Measurements from ENCODE around the gene MFAP4.

MFAP4 gene

DNA sequence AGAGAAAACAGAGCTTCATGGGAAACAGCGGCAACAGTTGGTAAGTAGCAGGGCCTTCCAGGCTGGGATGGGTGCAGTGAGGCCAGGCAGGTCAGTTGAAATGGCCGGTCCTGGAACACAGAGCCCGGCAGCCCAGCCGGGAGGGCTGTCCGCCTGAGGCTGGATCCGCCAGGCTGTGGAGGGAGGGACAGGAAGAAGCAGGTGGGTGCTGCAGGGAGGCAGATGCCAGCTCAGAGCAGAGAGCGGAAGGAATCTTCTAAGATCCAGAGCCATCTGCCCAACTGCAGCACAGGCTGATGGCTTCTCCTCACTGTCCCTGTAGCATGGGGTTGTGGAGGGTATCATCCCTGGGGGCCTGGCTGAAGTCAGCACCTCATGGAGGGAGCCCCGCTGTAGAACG, 24.6 kb upstream of the MFAP4 start:
- TF ChIP-seq GABPA (IDR thresholded peaks at IDR 0.05; ENCODE audit: low read depth), result no peak
- no peak for TF ChIP-seq CTCF (IDR thresholded peaks at IDR 0.05; ENCODE audit: insufficient read depth, low read length)
- TF ChIP-seq REST (IDR thresholded peaks at IDR 0.05; ENCODE audit: insufficient replicate concordance, low read depth), result no peak
- TF ChIP-seq SPI1 (IDR thresholded peaks at IDR 0.05; ENCODE audit: borderline replicate concordance, low read depth), result no peak
- no peak for TF ChIP-seq POLR2AphosphoS5 (IDR thresholded peaks at IDR 0.05; ENCODE audit: low read depth)
- DNase-seq (ENCODE audit: low read depth in 1 of 2, low spot score in 1 of 2), result no peak
- Histone ChIP-seq H3K27ac (replicated peaks) (no peak overlapping the region), H3K4me3 (replicated peaks; ENCODE audit: insufficient read depth, low read length) (no peak overlapping the region), H3K27me3 (ENCODE audit: insufficient read depth, poor library complexity, severe bottlenecking) (no peaks in the 10 kb centered on the region)

DNA sequence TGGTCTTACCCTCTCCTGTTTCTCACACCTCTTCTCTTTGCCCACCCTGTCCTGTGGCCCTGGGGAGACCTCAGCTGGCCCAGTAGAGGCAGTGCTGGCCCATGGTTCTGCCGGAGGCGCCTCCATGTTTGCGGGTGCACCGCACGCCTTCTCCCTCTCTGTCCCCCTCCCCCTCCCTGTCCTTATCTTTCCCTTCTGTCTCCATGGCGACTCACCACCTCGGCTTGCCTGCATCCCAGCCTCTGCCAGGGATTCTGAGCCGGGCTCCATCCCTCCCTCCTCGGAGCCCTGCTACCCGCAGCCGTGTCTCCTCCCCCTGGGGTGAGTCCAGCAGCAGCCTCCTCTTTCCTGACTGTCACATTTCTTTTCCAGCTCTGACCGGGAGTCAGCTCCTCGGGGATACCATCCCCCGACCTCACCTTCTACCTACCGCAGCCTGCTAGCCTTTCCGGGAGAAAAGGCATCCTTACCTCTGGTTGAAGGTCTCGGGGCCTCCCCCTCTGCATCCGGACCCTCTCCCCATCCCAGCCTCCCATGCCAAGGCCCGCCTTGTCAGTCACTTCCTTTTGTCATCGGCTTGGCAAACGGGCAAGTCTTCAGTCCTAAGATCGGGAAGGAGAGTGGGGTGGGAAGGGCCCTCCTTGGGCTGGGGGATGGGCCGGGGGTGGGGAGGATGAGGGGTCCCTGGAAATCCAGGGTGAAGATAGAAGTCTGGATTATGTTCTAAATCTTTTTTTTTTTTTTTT, 24.1 kb upstream of the MFAP4 start, which contains the start of gene RNF112:
Gene RNF112, plus strand, starts transcription at position 358 of the 746 bp plus-strand sequence. Its CDS starts 177 bp downstream, at position 535.
- H3K27ac ChIP-seq (replicated peaks), result no peak within 1 kb of the TSS
- DNase-seq (ENCODE audit: low read depth in 1 of 2, low spot score in 1 of 2), result no peak
- no peaks in the 10 kb centered on the region for H3K27me3 ChIP-seq (ENCODE audit: insufficient read depth, poor library complexity, severe bottlenecking)
- no peak within 1 kb of the TSS for H3K4me3 ChIP-seq (replicated peaks; ENCODE audit: insufficient read depth, low read length)
- TF ChIP-seq GABPA (IDR thresholded peaks at IDR 0.05; ENCODE audit: low read depth) (no peak), POLR2AphosphoS5 (IDR thresholded peaks at IDR 0.05; ENCODE audit: low read depth) (no peak), REST (IDR thresholded peaks at IDR 0.05; ENCODE audit: insufficient replicate concordance, low read depth) (no peak), SPI1 (IDR thresholded peaks at IDR 0.05; ENCODE audit: borderline replicate concordance, low read depth) (no peak)

DNA sequence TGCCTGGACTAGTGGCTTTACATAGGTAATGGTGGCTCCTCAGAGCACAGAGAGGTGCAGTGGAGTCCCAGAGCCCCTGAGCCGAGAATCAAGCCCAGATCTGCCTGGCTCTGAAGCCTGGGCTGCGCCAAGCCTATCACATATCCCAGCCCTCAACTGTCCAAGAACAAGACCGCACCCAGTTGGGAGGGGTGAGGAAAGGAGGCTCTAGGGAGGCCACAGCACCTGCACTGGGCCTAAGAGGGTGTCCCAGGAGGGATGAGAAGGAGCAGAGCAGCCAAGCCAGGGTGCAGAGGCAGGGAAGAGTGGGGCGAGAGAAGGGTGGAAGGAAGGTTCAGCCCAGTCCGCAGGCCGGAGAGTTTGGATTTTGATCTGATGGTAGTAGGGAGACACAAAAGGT, 23.1 kb upstream of the MFAP4 start:
- H3K27ac ChIP-seq (replicated peaks), result no peak overlapping the region
- TF ChIP-seq GABPA (IDR thresholded peaks at IDR 0.05; ENCODE audit: low read depth) (no peak), SPI1 (IDR thresholded peaks at IDR 0.05; ENCODE audit: borderline replicate concordance, low read depth) (no peak), POLR2AphosphoS5 (IDR thresholded peaks at IDR 0.05; ENCODE audit: low read depth) (no peak), REST (IDR thresholded peaks at IDR 0.05; ENCODE audit: insufficient replicate concordance, low read depth) (no peak), CTCF (IDR thresholded peaks at IDR 0.05; ENCODE audit: insufficient read depth, low read length) (no peak)
- no peaks in the 10 kb centered on the region for H3K27me3 ChIP-seq (ENCODE audit: insufficient read depth, poor library complexity, severe bottlenecking)
- H3K4me3 ChIP-seq (replicated peaks; ENCODE audit: insufficient read depth, low read length), result no peak overlapping the region
- no peak for DNase-seq (ENCODE audit: low read depth in 1 of 2, low spot score in 1 of 2)
